Neural cell (in vitro differentiated cells): ENCODE data around the gene ZNHIT3. TPM values are rescaled to one million over a fixed set of nuclear protein-coding genes. Genes with fewer than 3 reads are reported as not detected.

Source experiments
- H2AFZ ChIP-seq: fragments of 200-600, 300-800 bp; sonication (generic), shearing (Covaris generic); 2 replicates; pipeline ENCODE4 v1.6.0; 2014; ENCODE audit warnings: low read depth, mild to moderate bottlenecking, antibody characterized with exemption, low read length, moderate library complexity
- H3F3A ChIP-seq: fragments of 200-600 bp; shearing (Covaris generic); 2 replicates; pipeline ENCODE4 v1.6.1; 2016; ENCODE audit warnings: mild to moderate bottlenecking, moderate library complexity, mixed read lengths, antibody characterized with exemption, low read length; ENCODE audit not compliant: insufficient read depth, poor library complexity, severe bottlenecking
- H3K27ac ChIP-seq: fragments of 200-600, 300-800 bp; sonication (generic), shearing (Covaris generic); 2 replicates; pipeline ENCODE4 v1.5.1; 2014; ENCODE audit warnings: mild to moderate bottlenecking, low read length, moderate library complexity
- H3K27me3 ChIP-seq: fragments of 300-800, 200-600 bp; sonication (generic), shearing (Covaris generic); 2 replicates; pipeline ENCODE4 v1.6.0; 2014; ENCODE audit warnings: mild to moderate bottlenecking, low read depth, low read length, moderate library complexity; ENCODE audit not compliant: insufficient read depth
- H3K36me3 ChIP-seq: fragments of 300-800, 200-600 bp; sonication (generic), shearing (Covaris generic); 2 replicates; pipeline ENCODE4 v1.5.1; 2014; ENCODE audit warnings: mild to moderate bottlenecking, antibody characterized with exemption, low read length, moderate library complexity; ENCODE audit not compliant: insufficient read depth
- H3K4me2 ChIP-seq: fragments of 300-800, 200-600 bp; sonication (generic), shearing (Covaris generic); 2 replicates; pipeline ENCODE4 v1.6.0; 2014; ENCODE audit warnings: mild to moderate bottlenecking, low read length
- H3K4me3 ChIP-seq: fragments of 300-800, 200-600 bp; sonication (generic), shearing (Covaris generic); 2 replicates; pipeline ENCODE4 v1.5.1; 2014; ENCODE audit warnings: mild to moderate bottlenecking, low read length, moderate library complexity
- H3K79me2 ChIP-seq: fragments of 200-600 bp; shearing (Covaris generic); replicated peaks from 2 replicates; pipeline ENCODE4 v1.6.0; 2014; ENCODE audit warnings: mild to moderate bottlenecking, low read length, moderate library complexity; ENCODE audit not compliant: insufficient read depth
- H3K9ac ChIP-seq: fragments of 300-800, 200-600 bp; sonication (generic), shearing (Covaris generic); 2 replicates; pipeline ENCODE4 v1.6.1; 2016; ENCODE audit warnings: mild to moderate bottlenecking, low read length, mixed read lengths
- H3K9me2 ChIP-seq: fragments of 200-600 bp; shearing (Covaris generic); 2 replicates; pipeline ENCODE4 v1.6.1; 2016; ENCODE audit warnings: mild to moderate bottlenecking, low read length, mixed read lengths; ENCODE audit not compliant: insufficient read depth
- H3K9me3 ChIP-seq: fragments of 200-600, 300-800 bp; sonication (generic), shearing (Covaris generic); 2 replicates; pipeline ENCODE4 v1.6.1; 2016; ENCODE audit warnings: mild to moderate bottlenecking, mixed run types, low read length, moderate library complexity, mixed read lengths
- H4K20me1 ChIP-seq: fragments of 200-600 bp; shearing (Covaris generic); 2 replicates; pipeline ENCODE4 v1.6.1; 2016; ENCODE audit warnings: mild to moderate bottlenecking, mixed run types; ENCODE audit not compliant: insufficient read depth
- CTCF ChIP-seq: fragments of 450-650 bp; IDR thresholded peaks from 2 replicates; pipeline ENCODE4 v1.5.1; 2014; ENCODE audit warnings: antibody characterized with exemption, mild to moderate bottlenecking, moderate library complexity; ENCODE audit not compliant: poor library complexity, severe bottlenecking
- EP300 ChIP-seq: fragments of 450-650 bp; conservative IDR thresholded peaks from 2 replicates; pipeline ENCODE4 v1.6.1; 2014; ENCODE audit warnings: antibody characterized with exemption, mild to moderate bottlenecking, moderate library complexity; ENCODE audit not compliant: poor library complexity, severe bottlenecking
- EZH2 ChIP-seq: fragments of 200-600, 300-800 bp; shearing (Covaris generic), sonication (generic); IDR thresholded peaks from 2 replicates; pipeline ENCODE4 v1.6.1; 2014; ENCODE audit warnings: antibody characterized with exemption, low read length, borderline replicate concordance, mild to moderate bottlenecking; ENCODE audit not compliant: insufficient read depth, poor library complexity, severe bottlenecking
- MXI1 ChIP-seq: fragments of 450-650 bp; conservative IDR thresholded peaks from 2 replicates; pipeline ENCODE4 v1.6.1; 2014; ENCODE audit warnings: antibody characterized with exemption, mild to moderate bottlenecking; ENCODE audit not compliant: poor library complexity, severe bottlenecking
- POLR2AphosphoS5 ChIP-seq: IDR thresholded peaks from 2 replicates; pipeline ENCODE4 v1.6.1; 2012
- RAD21 ChIP-seq: fragments of 450-650 bp; conservative IDR thresholded peaks from 2 replicates; pipeline ENCODE4 v1.6.1; 2014; ENCODE audit warnings: antibody characterized with exemption, mild to moderate bottlenecking, moderate library complexity
- REST ChIP-seq: IDR thresholded peaks from 2 replicates; pipeline ENCODE4 v1.6.1; 2012; ENCODE audit warnings: borderline replicate concordance
- SMC3 ChIP-seq: fragments of 450-650 bp; conservative IDR thresholded peaks from 2 replicates; pipeline ENCODE4 v1.6.1; 2014; ENCODE audit warnings: antibody characterized with exemption, mild to moderate bottlenecking, moderate library complexity; ENCODE audit not compliant: poor library complexity
- TAF1 ChIP-seq: IDR thresholded peaks from 2 replicates; pipeline ENCODE4 v1.6.1; 2012; ENCODE audit warnings: low read depth
- polyA plus RNA-seq: library from polyadenylated mRNA; depleted of rRNA; stranded (reverse); fragments of >200 nt; gene quantifications from 2 replicates; pipeline ENCODE4 v1.2.3, GENCODE V29; 2014

The ZNHIT3 gene
- polyA plus RNA-seq, 1 donor from 2014 or later = 226 TPM

- H3K27ac ChIP-seq = no peak overlapping the region
Observed at GRCh38 chr17:36470499-36470898, 16.0 kb upstream of the ZNHIT3 start.

GRCh38 chr17:36474571-36474970 is 11.9 kb upstream of the ZNHIT3 start:
- Histone ChIP-seq H3K9me3 (no peaks in the 10 kb centered on the region), H3K79me2 (no peaks in the 10 kb centered on the region), H3K4me3 (no peak overlapping the region), H3K9ac (no peak overlapping the region), H3K27me3 (peaks cover 3% of the 10 kb centered on the region), H3K36me3 (no peaks in the 10 kb centered on the region), H3K27ac (no peak overlapping the region), H3K9me2 (no peaks in the 10 kb centered on the region), H2AFZ (no peak overlapping the region), H3K4me2 (no peak overlapping the region), H3F3A (no peaks in the 10 kb centered on the region), H4K20me1 (no peaks in the 10 kb centered on the region)
- TF ChIP-seq EZH2 (no peak), SMC3 (no peak), RAD21 (no peak), MXI1 (no peak), POLR2AphosphoS5 (no peak), CTCF (no peak), TAF1 (no peak)

More at GRCh38 chr17:36470499-36470898, 16.0 kb upstream of the ZNHIT3 start:
- Histone ChIP-seq H3K4me2 (no peak overlapping the region), H3K79me2 (no peaks in the 10 kb centered on the region), H3F3A (no peaks in the 10 kb centered on the region), H3K4me3 (no peak overlapping the region), H3K27me3 (peaks cover 8% of the 10 kb centered on the region), H4K20me1 (no peaks in the 10 kb centered on the region), H3K9ac (no peak overlapping the region), H2AFZ (no peak overlapping the region), H3K9me3 (no peaks in the 10 kb centered on the region), H3K9me2 (no peaks in the 10 kb centered on the region), H3K36me3 (no peaks in the 10 kb centered on the region)
- no peak for TF ChIP-seq REST
- TF ChIP-seq MXI1 = no peak
- TF ChIP-seq EP300 = no peak
- TF ChIP-seq EZH2 = no peak
- no peak for TF ChIP-seq SMC3
- TF ChIP-seq TAF1 = no peak
- TF ChIP-seq POLR2AphosphoS5 = no peak
- TF ChIP-seq RAD21 = no peak
- TF ChIP-seq CTCF = no peak
